COLO668 (cell line): Measurements from ENCODE around the gene RPS6KC1.
"Not testable (repeated sequence)": the region's sequence is repeated elsewhere in the genome, so short reads cannot be mapped to it uniquely, and the experiment has no call there.

ENCODE experiments used
- DNase-seq: peaks from one replicate; lab custom pipeline; 2025; ENCODE audit not compliant: unreplicated experiment; lab: John Stamatoyannopoulos, UW

RPS6KC1 gene

GRCh38 chr1:213148905-213149304, 97.9 kb downstream of the RPS6KC1 start:
- no peak for DNase-seq

- not testable (repeated sequence) for DNase-seq
Measured at GRCh38 chr1:213150090-213150489, 99.0 kb downstream of the RPS6KC1 start.

GRCh38 chr1:213154056-213154685, 103.1 kb downstream of the RPS6KC1 start:
- no peak for DNase-seq

GRCh38 chr1:213159376-213159775, 108.3 kb downstream of the RPS6KC1 start:
- no peak for DNase-seq

GRCh38 chr1:213160442-213160841, 109.4 kb downstream of the RPS6KC1 start:
- not testable (repeated sequence) for DNase-seq

GRCh38 chr1:213162338-213162737, 111.3 kb downstream of the RPS6KC1 start:
- DNase-seq = no peak

GRCh38 chr1:213162862-213163261, 111.8 kb downstream of the RPS6KC1 start:
- no peak for DNase-seq

GRCh38 chr1:213163278-213163711, 112.3 kb downstream of the RPS6KC1 start:
- DNase-seq = no peak

GRCh38 chr1:213164561-213164960, 113.5 kb downstream of the RPS6KC1 start:
- no peak for DNase-seq

GRCh38 chr1:213166852-213167251, 115.8 kb downstream of the RPS6KC1 start:
- no peak for DNase-seq

- no peak for DNase-seq
Measured at GRCh38 chr1:213171711-213172110, 120.7 kb downstream of the RPS6KC1 start.

- DNase-seq = no peak
Measured at GRCh38 chr1:213176341-213176740, 125.3 kb downstream of the RPS6KC1 start.

GRCh38 chr1:213179784-213180183, 128.7 kb downstream of the RPS6KC1 start:
- DNase-seq = no peak

GRCh38 chr1:213180833-213181232, 129.8 kb downstream of the RPS6KC1 start:
- DNase-seq = no peak

- no peak for DNase-seq
Measured at GRCh38 chr1:213183036-213183672, 132.1 kb downstream of the RPS6KC1 start.

GRCh38 chr1:213186168-213186567, 135.1 kb downstream of the RPS6KC1 start:
- no peak for DNase-seq

GRCh38 chr1:213192026-213192425, 141.0 kb downstream of the RPS6KC1 start:
- no peak for DNase-seq

GRCh38 chr1:213194383-213194782, 143.3 kb downstream of the RPS6KC1 start:
- no peak for DNase-seq

- no peak for DNase-seq
Measured at GRCh38 chr1:213194855-213195254, 143.8 kb downstream of the RPS6KC1 start.

GRCh38 chr1:213196328-213197054, 145.4 kb downstream of the RPS6KC1 start:
- not testable (repeated sequence) for DNase-seq

GRCh38 chr1:213200630-213201029, 149.6 kb downstream of the RPS6KC1 start:
- no peak for DNase-seq
